Tongue (tissue), 2 donors: ENCODE measurements around the gene EMX2. TPM values are rescaled to one million over a fixed set of nuclear protein-coding genes. Genes with fewer than 3 reads are reported as not detected.

Experiments used
- DNase-seq: peaks from one replicate; pipeline ENCODE4 v3.0.0-alpha.2; 2015
- total RNA-seq: library from RNA; depleted of rRNA; stranded (reverse); fragments of >200 nt; gene quantifications from one replicate; pipeline ENCODE4 v1.2.3, GENCODE V29; 2014

EMX2 gene
- total RNA-seq, 1 donor from 2014 or later, result 1.9 TPM

DNA sequence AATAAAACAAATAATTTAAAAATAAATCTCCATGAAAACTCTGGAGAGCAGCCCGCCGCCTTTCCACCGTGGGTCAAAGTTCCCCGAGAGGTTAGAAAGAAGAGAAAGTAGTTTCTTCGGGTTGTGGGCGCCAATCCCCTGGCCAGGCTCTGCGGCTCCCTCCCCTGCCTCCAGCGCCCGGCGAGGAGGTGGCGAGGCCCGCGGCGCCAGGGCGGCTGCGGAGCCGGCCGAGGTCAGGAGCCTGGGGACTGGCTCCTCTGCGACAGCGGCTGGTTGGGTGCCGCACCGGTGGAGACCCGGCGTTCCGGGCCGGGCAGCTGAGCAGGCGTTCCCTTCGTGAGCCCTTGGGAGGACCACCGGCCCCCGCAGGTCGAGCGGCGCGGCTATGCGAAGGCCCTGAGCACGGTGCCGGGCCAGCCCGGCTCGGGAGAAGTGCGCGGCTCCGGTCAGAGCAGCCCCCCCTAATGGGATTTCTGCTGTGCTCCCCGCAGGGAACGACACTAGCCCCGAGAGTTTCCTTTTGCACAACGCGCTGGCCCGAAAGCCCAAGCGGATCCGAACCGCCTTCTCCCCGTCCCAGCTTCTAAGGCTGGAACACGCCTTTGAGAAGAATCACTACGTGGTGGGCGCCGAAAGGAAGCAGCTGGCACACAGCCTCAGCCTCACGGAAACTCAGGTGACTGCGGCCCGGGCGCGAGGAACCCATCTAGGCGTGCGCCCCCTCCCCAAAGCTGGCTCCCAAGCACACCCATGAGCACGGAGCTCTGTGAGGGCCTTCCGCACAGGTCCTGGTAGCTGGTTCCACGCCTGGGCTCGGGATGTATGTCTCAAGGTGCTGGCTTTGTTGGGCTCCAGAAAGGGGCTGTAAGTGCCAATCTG is 2.8 kb downstream of the EMX2 start:
- DNase-seq, result no peak

DNA sequence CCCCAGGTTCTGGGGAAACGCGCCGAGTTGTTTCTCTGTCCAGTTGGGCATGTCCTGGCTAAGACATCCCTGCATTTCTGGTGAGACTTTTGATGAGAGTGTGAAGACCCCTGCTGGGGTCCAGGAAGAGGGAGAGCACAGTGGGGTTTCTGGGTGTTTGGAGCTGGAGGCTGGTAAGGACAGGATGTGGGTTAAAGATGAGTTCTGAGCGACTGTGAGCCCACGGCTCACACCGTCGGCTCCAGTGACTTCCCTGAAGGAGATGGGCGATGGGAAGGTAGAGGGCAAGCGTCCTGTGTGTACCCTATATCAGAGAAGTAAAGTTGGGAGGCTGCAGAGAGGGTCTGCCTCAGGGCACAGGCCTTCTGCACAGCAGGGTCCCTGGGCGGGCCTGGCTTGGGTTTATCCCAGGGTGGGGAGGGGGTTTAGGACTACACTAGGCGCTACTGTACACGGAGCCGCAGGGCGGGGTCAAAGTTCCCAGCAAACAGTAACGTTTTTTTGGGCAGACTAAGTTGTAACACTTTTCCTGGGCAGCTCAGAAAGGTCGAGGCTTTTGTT is 3.6 kb downstream of the EMX2 start:
- DNase-seq, result no peak

DNA sequence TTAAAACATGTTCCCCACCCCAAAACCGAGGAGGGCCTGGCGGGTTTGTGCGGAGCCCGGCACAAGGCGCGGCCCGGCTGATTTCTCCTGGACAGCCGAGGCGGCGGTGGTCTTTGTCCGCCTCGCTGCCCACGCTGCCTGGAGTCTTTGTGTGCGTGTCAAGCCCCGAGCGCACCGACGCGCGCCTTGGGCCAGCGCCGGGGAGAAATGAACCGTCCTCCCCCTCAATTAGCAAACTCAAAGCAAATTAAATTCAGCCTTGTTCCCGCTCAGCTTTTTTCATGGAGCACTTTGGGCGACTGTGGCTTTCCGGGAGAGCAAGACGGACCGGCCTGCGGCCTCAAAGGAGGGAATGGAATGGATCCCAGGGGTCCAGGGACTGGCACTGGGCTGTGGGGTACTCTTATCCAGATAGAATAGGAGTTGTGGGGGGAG is 4.1 kb downstream of the EMX2 start:
- DNase-seq, result no peak

DNA sequence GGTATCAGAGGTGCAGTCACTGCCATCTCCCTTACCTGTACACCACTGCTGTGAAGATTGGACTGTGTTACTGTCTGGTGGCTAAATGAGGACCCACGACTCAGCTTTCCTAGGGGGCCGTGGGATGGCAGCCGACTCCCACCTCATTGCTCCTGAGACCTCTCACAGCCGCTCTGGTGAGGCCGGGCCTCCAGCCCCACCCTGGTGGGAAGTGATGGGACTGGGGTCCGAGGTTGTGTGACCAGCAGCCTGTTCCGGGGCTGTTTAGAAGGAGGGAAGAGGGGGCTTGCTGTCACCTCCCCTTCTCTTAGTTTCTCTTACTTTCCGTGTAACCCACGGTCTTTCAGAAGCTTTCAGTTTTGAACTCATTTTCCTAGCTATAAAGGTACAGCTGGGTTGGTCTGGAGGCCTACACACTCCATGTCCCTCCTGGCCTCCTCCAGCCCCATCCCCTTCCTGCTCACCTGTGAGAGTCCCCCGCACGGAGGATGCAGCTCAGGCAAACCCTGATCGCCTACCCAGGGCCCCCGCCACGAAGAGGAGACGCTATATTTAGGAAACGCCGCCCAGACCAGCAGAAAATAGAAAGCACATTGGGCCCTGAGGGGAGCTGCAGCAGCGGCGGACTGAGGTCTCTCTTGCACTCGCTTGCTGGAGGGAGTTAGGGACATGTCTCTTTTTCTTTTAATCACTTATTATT is 4.6 kb downstream of the EMX2 start:
- DNase-seq, result no peak

DNA sequence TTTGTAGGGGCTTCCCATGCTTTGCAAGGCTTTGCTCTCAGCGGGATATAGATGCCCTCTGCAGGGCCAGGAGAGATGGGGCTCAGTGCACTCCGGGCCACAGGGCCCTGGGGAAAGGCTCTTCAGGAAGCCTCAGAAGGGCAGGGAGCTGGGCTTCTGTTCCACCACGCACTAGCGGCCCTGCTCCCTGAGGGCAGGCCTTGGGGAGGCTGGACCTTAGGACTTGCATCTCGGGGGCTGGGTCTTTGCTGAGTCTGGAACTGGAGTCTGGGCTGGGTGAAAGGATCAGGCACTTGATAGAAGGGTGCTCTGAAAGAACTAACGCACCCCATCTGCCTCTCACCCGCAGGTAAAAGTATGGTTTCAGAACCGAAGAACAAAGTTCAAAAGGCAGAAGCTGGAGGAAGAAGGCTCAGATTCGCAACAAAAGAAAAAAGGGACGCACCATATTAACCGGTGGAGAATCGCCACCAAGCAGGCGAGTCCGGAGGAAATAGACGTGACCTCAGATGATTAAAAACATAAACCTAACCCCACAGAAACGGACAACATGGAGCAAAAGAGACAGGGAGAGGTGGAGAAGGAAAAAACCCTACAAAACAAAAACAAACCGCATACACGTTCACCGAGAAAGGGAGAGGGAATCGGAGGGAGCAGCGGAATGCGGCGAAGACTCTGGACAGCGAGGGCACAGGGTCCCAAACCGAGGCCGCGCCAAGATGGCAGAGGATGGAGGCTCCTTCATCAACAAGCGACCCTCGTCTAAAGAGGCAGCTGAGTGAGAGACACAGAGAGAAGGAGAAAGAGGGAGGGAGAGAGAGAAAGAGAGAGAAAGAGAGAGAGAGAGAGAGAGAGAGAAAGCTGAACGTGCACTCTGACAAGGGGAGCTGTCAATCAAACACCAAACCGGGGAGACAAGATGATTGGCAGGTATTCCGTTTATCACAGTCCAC is 5.4 kb downstream of the EMX2 start:
- DNase-seq, result no peak

DNA sequence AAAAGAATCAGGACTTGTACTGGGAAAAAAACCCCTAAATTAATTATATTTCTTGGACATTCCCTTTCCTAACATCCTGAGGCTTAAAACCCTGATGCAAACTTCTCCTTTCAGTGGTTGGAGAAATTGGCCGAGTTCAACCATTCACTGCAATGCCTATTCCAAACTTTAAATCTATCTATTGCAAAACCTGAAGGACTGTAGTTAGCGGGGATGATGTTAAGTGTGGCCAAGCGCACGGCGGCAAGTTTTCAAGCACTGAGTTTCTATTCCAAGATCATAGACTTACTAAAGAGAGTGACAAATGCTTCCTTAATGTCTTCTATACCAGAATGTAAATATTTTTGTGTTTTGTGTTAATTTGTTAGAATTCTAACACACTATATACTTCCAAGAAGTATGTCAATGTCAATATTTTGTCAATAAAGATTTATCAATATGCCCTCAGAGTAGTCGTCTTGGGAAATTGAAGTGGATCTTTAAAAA is 6.6 kb downstream of the EMX2 start:
- no peak for DNase-seq

DNA sequence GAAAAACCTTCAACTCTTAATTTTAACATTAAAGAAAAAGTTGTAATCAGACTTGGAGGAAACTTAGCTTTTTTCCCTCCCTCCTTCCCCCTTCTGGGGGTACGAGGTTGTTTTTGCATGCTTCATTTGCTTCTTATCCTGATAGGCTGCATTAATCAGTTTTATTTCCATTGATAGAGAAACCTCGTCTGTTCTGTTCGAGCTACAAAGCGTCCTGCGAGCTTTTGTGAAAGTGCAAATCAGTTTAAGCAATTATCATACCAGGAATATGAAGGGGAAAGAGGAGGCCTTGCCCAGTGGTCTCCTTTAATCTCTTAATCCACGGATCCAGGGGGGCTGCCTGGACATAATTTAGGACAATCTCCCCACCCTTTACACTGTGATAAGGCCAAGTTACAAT is 7.5 kb downstream of the EMX2 start:
- no peak for DNase-seq

DNA sequence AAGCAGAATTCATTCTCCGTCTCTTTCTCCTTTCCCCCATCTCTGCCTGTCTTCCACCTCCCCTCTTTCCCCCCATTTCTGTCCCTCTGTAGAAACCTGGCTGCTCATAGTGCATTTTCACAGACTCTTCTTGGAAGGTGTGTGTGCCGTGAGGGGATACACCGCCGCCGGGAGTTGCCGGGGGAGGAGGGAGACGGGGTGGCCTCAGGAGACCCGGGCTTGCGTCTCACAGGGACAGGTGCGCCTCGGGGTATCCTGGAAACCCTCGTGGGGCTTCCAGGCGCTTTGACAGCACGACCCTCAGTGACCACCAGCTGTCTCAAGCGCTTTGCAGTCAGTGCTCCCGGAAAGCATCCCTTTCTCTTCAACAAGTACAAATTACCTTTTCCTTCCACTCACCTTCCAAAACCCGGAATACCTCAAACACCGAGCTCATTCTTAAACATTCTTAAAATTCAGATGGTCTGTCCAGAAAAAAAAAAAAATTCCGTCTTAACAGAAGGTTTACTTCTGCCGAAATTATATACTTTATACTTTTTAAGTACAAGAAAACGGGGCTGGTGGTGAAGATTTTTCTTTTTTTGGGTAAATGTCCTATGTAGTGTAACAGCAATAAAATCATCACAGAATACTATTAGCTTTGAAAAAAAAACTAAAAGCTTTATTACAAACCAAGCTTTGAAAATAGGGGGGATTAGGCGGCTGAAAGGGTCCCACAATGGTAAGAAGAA is 8.2 kb downstream of the EMX2 start:
- no peak for DNase-seq

DNA sequence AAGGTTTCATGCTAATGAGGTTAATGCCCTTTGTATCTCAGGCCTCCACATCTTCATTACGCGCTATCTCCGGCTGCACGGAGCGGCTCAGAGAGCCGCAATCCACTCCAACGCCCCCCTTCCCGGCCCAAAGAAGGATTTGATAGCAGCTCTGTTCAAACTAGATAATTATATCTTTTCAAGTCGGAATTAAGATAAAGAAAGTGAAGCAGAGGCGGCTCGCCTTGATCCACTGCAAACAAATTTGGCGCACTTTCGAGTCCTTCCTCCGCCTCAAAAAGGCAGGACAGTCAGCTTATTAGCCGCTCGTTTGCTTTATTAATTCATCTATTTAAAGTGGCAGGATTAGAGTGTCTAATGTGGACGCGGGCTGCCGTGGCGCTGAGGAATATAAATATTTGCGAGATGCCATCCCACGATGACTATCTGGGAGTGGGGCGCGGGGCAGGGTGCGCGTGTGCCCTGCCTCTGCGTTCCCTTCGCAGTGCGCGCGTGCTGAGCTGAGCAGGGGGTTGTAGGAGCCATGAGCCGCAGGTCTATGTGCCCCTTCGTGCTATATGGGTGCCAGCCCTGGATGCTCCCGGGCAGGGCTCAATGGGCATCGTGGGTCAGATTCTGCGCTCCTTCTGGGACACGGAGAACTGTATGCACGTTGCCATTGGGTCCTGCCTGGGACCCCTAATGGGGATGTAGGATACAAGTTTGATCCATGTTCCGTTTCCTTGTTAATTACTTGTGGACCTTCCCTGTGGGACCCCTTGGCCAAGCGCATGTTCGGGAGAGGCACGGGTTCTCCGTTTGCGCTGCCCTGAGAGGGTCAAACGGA is 9.0 kb downstream of the EMX2 start:
- no peak for DNase-seq

DNA sequence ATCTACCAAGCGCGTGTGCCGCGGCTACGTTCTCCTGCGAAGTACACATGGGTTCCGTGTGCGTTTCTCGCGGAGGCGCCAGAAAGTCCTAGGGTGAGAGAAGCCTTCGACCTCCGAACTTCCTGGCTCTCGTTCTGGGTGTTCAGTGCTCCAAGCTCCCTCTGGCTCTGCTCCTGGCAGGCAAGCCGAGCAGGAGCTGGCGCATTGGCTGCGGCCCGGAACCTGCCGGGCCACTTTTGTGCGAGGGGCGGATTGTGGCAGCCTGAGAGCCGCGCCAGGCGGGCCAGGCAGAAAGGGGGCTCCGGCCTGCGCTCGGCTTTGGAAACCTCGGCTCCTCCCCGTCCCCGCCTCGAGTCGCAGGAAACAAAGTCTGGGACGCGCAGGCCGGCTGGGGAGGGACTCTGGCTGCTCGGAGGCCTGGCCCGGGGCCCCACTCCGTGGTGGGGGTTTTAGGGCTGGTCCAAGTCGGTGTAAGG is 9.6 kb downstream of the EMX2 start:
- DNase-seq, result no peak

DNA sequence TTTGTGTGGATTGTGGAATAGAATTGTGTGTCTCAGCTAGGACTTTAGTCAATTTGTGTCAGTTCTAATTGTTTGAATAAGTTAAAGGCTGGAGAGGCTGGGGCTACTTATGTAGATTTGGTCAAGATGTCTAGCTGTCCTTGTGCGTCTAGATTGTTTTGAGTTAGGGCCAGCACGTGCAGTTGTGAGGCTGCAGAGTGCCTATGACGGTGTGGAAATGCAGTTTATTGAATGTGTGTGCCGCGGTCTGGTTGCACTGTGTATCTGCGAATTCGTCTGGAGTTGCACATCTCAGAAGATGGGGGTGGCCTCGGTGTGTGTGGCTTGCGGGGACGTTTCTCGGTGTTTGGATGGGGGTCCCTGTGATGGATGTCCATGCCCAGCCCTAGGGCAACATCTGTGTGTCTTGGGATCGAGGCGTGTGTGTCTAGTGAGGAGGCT is 10.2 kb downstream of the EMX2 start:
- DNase-seq, result no peak

DNA sequence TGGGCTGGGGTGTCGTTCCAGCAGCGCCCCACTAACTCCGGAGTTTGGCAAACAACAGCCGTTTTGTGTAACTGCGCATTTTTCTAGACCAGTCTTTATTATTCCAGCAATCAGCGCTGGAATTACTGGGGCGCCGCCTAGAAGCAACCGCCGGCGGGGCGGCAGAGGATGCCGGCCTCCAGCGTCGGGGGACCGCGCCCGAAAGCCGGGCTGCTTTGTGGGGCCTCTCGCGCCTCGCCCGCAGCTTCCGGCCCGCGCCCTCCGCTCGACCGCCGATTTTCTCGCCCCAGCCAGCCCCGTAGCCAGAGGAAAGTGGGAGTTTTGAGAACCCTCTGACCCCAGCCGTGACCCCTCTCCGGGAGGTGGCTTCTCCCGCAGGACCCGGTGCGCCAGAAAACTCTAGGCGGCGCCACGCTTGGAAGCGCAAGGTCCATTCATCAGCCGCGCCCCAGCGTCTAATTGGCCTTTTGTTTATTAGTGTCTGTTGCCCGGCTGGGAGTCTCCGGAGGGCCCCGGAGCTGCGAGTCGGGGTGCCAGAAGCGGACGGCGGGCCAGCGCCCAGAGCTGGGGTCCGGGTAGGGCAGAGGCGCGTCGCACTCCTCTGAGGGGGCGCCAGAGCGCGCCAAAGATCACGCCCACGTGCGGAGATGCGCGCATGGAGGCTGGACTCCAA is 10.7 kb downstream of the EMX2 start:
- no peak for DNase-seq

DNA sequence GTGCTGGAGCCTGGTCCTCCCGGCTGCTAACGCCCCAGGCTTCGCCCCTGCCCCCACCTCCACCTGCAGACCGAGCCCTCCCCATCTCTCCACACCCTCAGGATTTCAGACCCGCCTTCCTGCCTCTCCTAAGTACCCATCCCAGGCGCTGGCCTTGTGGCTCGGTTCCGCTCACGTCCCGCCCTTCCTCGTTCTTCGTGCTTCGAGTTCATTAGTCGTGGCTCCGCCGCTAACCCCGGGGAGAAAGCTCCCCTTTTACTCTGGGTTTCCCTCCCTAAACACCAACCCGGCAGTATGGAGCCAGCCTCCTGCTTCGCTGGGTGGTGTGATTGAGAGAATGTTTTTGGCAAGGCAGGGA is 11.2 kb downstream of the EMX2 start:
- DNase-seq, result no peak

DNA sequence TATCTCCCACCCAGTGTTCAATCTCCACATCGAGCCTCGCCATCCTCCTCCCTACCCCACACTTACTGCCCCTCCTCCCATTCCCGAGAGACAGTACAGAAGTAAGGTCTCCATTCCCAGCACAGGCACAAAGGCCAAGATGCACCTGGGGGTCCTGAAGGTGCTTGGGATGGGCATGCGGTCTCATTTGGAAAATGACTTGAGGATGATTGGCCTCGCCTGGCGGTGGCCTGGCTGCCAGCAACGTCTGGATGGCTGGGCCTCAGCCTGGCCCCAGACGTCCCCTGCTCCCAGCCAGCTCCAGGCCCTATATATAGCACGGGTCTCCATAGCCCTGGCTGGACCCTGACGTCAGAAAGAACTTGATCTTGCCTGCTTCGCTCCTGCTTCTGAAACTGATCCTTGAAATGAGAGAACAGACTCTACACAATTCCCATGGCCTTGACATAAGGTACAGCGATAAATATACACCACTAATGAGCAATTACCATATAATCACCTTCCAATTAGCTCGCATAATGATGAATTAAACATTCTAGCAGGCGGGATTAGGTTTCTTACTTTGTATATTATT is 11.8 kb downstream of the EMX2 start:
- DNase-seq, result no peak

DNA sequence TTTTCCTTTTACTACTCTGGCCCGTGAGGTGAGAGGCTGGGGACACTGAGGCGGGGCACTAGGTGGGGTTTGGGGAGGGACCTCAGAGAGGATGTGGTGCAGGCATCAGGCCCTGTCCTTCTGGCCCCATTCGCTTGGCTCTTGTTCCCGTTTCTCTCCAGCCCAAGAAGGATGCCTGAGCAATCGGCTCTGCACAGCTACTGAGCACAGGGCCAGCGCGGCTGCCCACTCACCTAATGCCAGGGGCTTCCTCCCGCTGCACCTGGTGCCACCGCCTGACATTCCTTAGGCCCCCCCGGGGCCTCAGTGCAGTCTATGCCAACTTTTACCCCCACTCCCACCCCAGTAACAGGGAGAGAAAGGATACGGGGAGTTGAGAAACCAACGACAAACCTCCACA is 12.5 kb downstream of the EMX2 start:
- no peak for DNase-seq

DNA sequence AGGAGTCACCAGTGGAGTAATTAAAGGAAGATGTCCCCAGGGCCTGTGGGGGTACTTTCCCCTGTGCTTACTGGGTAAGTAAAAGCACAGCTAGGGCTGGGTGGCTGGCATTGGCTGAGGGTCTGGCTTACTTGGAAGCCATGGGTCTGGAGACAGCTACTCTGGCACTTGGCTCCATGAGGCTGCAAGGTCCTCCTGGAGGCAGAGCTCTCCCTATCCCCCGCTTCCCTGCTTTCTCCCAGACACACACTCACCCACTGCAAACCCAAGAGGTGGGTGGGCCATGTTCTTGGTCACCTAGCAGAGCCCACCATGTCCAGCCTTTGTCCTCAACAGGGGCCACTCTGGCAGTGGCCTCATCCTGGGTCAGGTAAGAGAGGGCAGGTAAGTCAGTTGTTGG is 13.3 kb downstream of the EMX2 start:
- no peak for DNase-seq

DNA sequence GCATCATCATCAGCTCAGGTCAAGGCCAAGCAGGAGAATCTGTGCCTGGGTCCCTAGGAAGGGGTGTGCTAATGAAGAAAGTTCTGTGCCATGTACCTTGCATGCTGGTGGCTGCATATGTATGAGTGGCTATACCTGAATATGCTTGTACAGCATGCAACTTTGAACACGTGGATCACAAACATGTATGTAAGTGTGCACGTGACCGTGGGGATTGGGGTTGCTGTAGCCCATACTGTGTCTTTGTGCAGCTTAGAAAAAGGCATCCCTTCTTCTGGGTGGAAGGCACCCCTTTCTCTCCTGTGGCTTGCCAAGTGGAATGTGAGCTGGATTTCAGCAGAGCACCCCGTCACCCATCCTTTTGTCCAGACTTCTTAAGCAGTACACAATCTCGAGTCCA is 13.8 kb downstream of the EMX2 start:
- DNase-seq, result no peak

DNA sequence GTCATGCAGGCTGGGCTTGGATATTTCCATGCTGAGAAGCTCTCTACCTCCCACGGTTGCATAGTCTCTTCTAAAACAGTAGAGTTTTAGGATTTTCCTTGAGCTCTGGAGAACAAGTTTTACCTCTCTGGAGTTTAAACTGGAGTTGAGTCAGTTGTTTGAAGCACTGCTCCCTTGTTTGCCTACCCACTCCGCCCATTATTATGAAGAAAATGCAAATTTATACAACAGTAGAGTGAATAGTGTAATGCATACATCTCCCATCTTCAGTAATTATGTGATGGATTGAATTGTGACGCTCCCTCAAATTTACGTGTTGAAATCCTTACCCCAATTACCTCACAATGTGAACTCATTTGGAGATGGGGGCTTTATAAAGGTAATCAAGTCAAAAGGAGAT is 17.2 kb downstream of the EMX2 start:
- no peak for DNase-seq

DNA sequence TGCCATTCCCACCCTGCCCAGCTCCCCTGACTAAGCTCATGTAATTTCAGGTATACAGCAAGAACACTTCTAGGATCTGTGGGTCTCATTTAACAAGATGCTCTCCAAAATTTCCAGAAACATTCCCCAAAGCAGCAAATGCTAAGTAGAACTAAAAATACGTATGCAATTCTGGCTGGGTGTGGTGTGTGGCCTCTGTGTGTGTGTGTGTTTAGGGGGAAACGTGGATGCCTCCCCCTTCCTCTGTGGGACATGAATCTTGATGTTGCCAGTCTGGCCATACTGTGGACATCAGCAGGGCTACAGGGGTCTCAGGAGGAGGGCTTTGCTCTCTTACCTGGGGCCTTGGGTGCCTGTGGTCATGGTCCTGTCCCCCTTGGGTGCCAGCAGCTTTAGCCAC is 18.4 kb downstream of the EMX2 start:
- DNase-seq, result no peak
